CD14-positive monocyte (primary cell): ENCODE results near the gene SS18L1. TPM values are rescaled to one million over a fixed set of nuclear protein-coding genes. Genes with fewer than 3 reads are reported as not detected.

Experiments used
- DNase-seq, 3 donors: peaks; one replicate each; pipeline ENCODE4 v3.0.0-alpha.2; 2011 to 2022
- H2AFZ ChIP-seq: 2 replicates; pipeline ENCODE4 v1.6.0; 2012; ENCODE audit warnings: mild to moderate bottlenecking, low read depth, low read length, inconsistent platforms; ENCODE audit not compliant: insufficient read depth, poor library complexity, severe bottlenecking
- H3K27ac ChIP-seq, 2 donors: 1 replicate in 1 of 2; 2 replicates in 1 of 2; pipeline ENCODE4 v1.5.1; 2012 to 2013; ENCODE audit warnings: low read length in 2 of 2, control low read depth in 1 of 2, inconsistent platforms in 1 of 2, low read depth in 1 of 2, mild to moderate bottlenecking in 1 of 2
- H3K27me3 ChIP-seq, 2 donors: one replicate each; pipeline versions ENCODE4 v1.6.0 to v1.6.1; 2011 to 2013; ENCODE audit warnings: low read length in 2 of 2; ENCODE audit not compliant: control insufficient read depth in 2 of 2, insufficient read depth in 2 of 2
- H3K36me3 ChIP-seq, 2 donors: replicated peaks in 1 of 2; 1 replicate in 1 of 2; 2 replicates in 1 of 2; pipeline versions ENCODE4 v1.5.1 to v1.6.1; 2012 to 2013; ENCODE audit warnings: low read length in 2 of 2, control low read depth in 1 of 2, inconsistent platforms in 1 of 2, mild to moderate bottlenecking in 1 of 2; ENCODE audit not compliant: insufficient read depth in 2 of 2, control insufficient read depth in 1 of 2
- H3K4me1 ChIP-seq, 2 donors: 1 replicate in 1 of 2; 2 replicates in 1 of 2; pipeline versions ENCODE4 v1.5.1 to v1.6.1; 2012 to 2013; ENCODE audit warnings: low read length in 2 of 2, control low read depth in 1 of 2, inconsistent platforms in 1 of 2, mild to moderate bottlenecking in 1 of 2, moderate library complexity in 1 of 2; ENCODE audit not compliant: insufficient read depth in 2 of 2, control insufficient read depth in 1 of 2
- H3K4me2 ChIP-seq: replicated peaks from 2 replicates; pipeline ENCODE3; 2012; ENCODE audit warnings: low read length, moderate library complexity, mild to moderate bottlenecking; ENCODE audit not compliant: poor library complexity, severe bottlenecking; ENCODE audit errors: extremely low read depth
- H3K4me3 ChIP-seq, 3 experiments: fragments of 200-600 bp in 1 of 3; sonication (generic) in 1 of 3; replicated peaks in 1 of 3; 1 replicate in 2 of 3; 2 replicates in 1 of 3; pipeline ENCODE4 v1.5.1; 2011 to 2013; ENCODE audit warnings: low read length in 3 of 3, mild to moderate bottlenecking in 3 of 3, control low read depth in 2 of 3, low read depth in 2 of 3, inconsistent platforms in 1 of 3, moderate library complexity in 1 of 3
- H3K79me2 ChIP-seq: 2 replicates; pipeline ENCODE4 v1.6.0; 2012; ENCODE audit warnings: mild to moderate bottlenecking, control low read depth, inconsistent platforms, low read length, moderate library complexity; ENCODE audit not compliant: insufficient read depth
- H3K9ac ChIP-seq: 2 replicates; pipeline ENCODE4 v1.6.0; 2017; ENCODE audit warnings: low read length, mild to moderate bottlenecking; ENCODE audit not compliant: insufficient read depth, poor library complexity, severe bottlenecking
- H3K9me3 ChIP-seq, 2 donors: replicated peaks in 1 of 2; 1 replicate in 1 of 2; 2 replicates in 1 of 2; pipeline versions ENCODE4 v1.5.1 to v1.6.1; 2012 to 2013; ENCODE audit warnings: low read length in 2 of 2, control low read depth in 1 of 2; ENCODE audit not compliant: control insufficient read depth in 1 of 2, insufficient read depth in 1 of 2
- H4K20me1 ChIP-seq: 2 replicates; pipeline ENCODE4 v1.6.0; 2012; ENCODE audit warnings: mild to moderate bottlenecking, low read length, control low read depth, moderate library complexity; ENCODE audit not compliant: insufficient read depth
- H3K27ac Mint-ChIP-seq, 7 donors: one replicate each; pipeline ENCODE4 v1.8.0; 2020; ENCODE audit warnings: mild to moderate bottlenecking in 7 of 7, mixed read lengths in 7 of 7, moderate library complexity in 6 of 7, inconsistent platforms in 2 of 7
- H3K27me3 Mint-ChIP-seq, 3 donors: one replicate each; pipeline ENCODE4 v1.8.0; 2021 to 2022; ENCODE audit warnings: low read depth in 3 of 3, mild to moderate bottlenecking in 3 of 3, mixed read lengths in 3 of 3, moderate library complexity in 3 of 3, inconsistent platforms in 1 of 3
- H3K36me3 Mint-ChIP-seq, 2 donors: one replicate each; pipeline ENCODE4 v1.8.0; 2020; ENCODE audit warnings: mixed read lengths in 2 of 2, inconsistent platforms in 1 of 2, mild to moderate bottlenecking in 1 of 2
- H3K4me1 Mint-ChIP-seq: one replicate; pipeline ENCODE4 v1.8.0; 2020; ENCODE audit warnings: mild to moderate bottlenecking, mixed read lengths
- H3K4me3 Mint-ChIP-seq, 2 donors: one replicate each; pipeline ENCODE4 v1.8.0; 2020; ENCODE audit warnings: mild to moderate bottlenecking in 2 of 2, mixed read lengths in 2 of 2, moderate library complexity in 1 of 2
- H3K9me3 Mint-ChIP-seq, 7 donors: one replicate each; pipeline ENCODE4 v1.8.0; 2020 to 2022; ENCODE audit warnings: mixed read lengths in 7 of 7, mild to moderate bottlenecking in 6 of 7, moderate library complexity in 6 of 7, inconsistent platforms in 2 of 7
- CTCF ChIP-seq: fragments of 200-600 bp; IDR thresholded peaks from one replicate; pipeline ENCODE4 v1.8.0; 2022; ENCODE audit warnings: antibody characterized with exemption, mild to moderate bottlenecking
- WGBS: methylation state at CpG from one replicate; pipeline ENCODE4 v1.1.5; 2013; ENCODE audit warnings: missing lambda C conversion rate; ENCODE audit not compliant: insufficient coverage; 5-methylcytosine and 5-hydroxymethylcytosine counted together
- intact Hi-C, 2 donors: fragments of 100-400 bp; cut with micrococcal nuclease; formaldehyde crosslinking; loops; one replicate each; pipeline versions ENCODE4 v1.15.0 to v1.15.1; 2023
- polyA plus RNA-seq, 3 donors: library from polyadenylated mRNA; depleted of rRNA in 1 of 3; unstranded in 2 of 3; stranded (reverse) in 1 of 3; fragments of 300-500 nt in 2 of 3; fragments of >200 nt in 1 of 3; fragmentation: Illumina TruSeq in 2 of 3; gene quantifications; 1 replicate in 2 of 3; 2 replicates in 1 of 3; pipeline ENCODE4 v1.2.3, GENCODE V29; 2012 to 2021

SS18L1 gene
- polyA plus RNA-seq, 3 donors: 0.75 to 16.5 (median 1.1) TPM

DNA sequence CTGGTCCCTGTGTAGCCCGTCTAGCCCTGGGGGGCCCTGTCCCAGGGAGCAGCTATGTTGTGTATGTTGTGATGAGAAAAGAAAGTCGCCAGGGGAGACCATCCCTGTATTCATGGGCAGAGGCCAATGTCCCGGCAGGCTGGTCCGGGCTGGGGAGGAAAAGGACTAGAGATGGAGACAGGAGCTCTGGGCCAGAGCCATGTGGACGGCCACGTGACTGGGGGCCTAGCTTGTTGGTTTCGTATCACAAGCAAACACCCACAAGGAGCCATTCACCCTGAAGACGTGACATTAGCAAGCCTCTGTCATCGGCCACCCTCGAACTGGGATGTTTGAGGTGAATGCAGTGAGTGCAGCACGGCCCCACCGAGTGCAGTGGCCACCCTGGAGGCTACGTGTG lies 79.4 kb downstream of the SS18L1 start:
- Mint-ChIP-seq H3K36me3 (no peaks in the 10 kb centered on the region), H3K27me3 (peaks cover 33 to 65% (median 65%) of the 10 kb centered on the region in 3 donors), H3K27ac (no peak overlapping the region), H3K4me3 (no peak overlapping the region), H3K4me1 (no peaks in the 10 kb centered on the region), H3K9me3 (peaks cover 0 to 5% (median 1%) of the 10 kb centered on the region in 7 donors)
- H3K9me3 ChIP-seq: peaks cover 0 to 3% of the 10 kb centered on the region in 2 donors
- no peaks in the 10 kb centered on the region for H4K20me1 ChIP-seq
- no peaks in the 10 kb centered on the region for H3K36me3 ChIP-seq
- no peaks in the 10 kb centered on the region for H3K4me1 ChIP-seq
- no peak for TF ChIP-seq CTCF
- no peaks in the 10 kb centered on the region for H3K79me2 ChIP-seq
- intact Hi-C loops: no loop called here
- WGBS: 80% methylated on average over 5 of the region's 13 CpGs
- H3K27ac ChIP-seq: no peak overlapping the region
- H3K4me3 ChIP-seq: no peak overlapping the region
- H3K27me3 ChIP-seq: peaks cover 6 to 39% of the 10 kb centered on the region in 2 donors
- no peak overlapping the region for H2AFZ ChIP-seq
- H3K4me2 ChIP-seq: no peak overlapping the region
- no peak overlapping the region for H3K9ac ChIP-seq
- no peak for DNase-seq

- no peaks in the 10 kb centered on the region for H3K4me1 Mint-ChIP-seq
- DNase-seq: no peak
- H3K36me3 Mint-ChIP-seq: no peaks in the 10 kb centered on the region
- Histone ChIP-seq H4K20me1 (no peaks in the 10 kb centered on the region), H3K9me3 (peaks cover 0 to 3% of the 10 kb centered on the region in 2 donors), H3K27ac (no peak overlapping the region), H3K27me3 (peaks cover 6 to 33% of the 10 kb centered on the region in 2 donors), H3K9ac (no peak overlapping the region), H3K4me2 (no peak overlapping the region), H3K36me3 (no peaks in the 10 kb centered on the region), H3K4me1 (no peaks in the 10 kb centered on the region), H3K79me2 (no peaks in the 10 kb centered on the region), H2AFZ (no peak overlapping the region), H3K4me3 (no peak overlapping the region)
- no peak for TF ChIP-seq CTCF
- H3K9me3 Mint-ChIP-seq: peaks cover 0 to 5% (median 1%) of the 10 kb centered on the region in 7 donors
- no peak overlapping the region for H3K4me3 Mint-ChIP-seq
- H3K27me3 Mint-ChIP-seq: peaks cover 31 to 63% (median 59%) of the 10 kb centered on the region in 3 donors
- 86% methylated on average over 7 of the region's 9 CpGs for WGBS
- H3K27ac Mint-ChIP-seq: no peak overlapping the region
- intact Hi-C loops: no loop called here
Measured at GRCh38 chr20:62223571-62223970, 80.0 kb downstream of the SS18L1 start.
